SU-DHL-6 (cell line): Measurements from ENCODE around the gene THEM4.

Source experiments
- H2AFZ ChIP-seq: fragments of 200-600 bp; sonication (generic); 2 replicates; pipeline ENCODE4 v1.6.1; 2014; ENCODE audit warnings: low read depth, mild to moderate bottlenecking, moderate library complexity, mixed read lengths, antibody characterized with exemption, low read length; ENCODE audit not compliant: severe bottlenecking
- H3F3A ChIP-seq: fragments of 200-600 bp; shearing (Covaris generic); 2 replicates; pipeline ENCODE4 v1.6.0; 2016; ENCODE audit warnings: antibody characterized with exemption, mild to moderate bottlenecking; ENCODE audit not compliant: insufficient read depth
- H3K27ac ChIP-seq: fragments of 200-600 bp; sonication (generic); 2 replicates; pipeline ENCODE4 v1.5.1; 2016; ENCODE audit warnings: low read depth, mild to moderate bottlenecking, low read length, moderate library complexity, mixed read lengths
- H3K27me3 ChIP-seq: fragments of 200-600 bp; sonication (generic), shearing (Covaris generic); 2 replicates; pipeline ENCODE4 v1.6.0; 2014; ENCODE audit warnings: mild to moderate bottlenecking, low read length
- H3K36me3 ChIP-seq: fragments of 200-600 bp; sonication (generic); 2 replicates; pipeline ENCODE4 v1.6.1; 2014; ENCODE audit warnings: mild to moderate bottlenecking, low read length, mixed read lengths
- H3K4me2 ChIP-seq: fragments of 300-600, 200-600 bp; shearing (Covaris generic), sonication (generic); 2 replicates; pipeline ENCODE4 v1.6.0; 2014; ENCODE audit warnings: low read length, low read depth, mild to moderate bottlenecking; ENCODE audit not compliant: poor library complexity, severe bottlenecking
- H3K4me3 ChIP-seq: fragments of 200-600 bp; sonication (generic); 2 replicates; pipeline ENCODE4 v1.5.1; 2014; ENCODE audit warnings: antibody characterized with exemption, low read length, mild to moderate bottlenecking, mixed read lengths; ENCODE audit not compliant: insufficient read depth, poor library complexity, severe bottlenecking
- H3K79me2 ChIP-seq: fragments of 200-600 bp; sonication (generic); 2 replicates; pipeline ENCODE4 v1.6.1; 2014; ENCODE audit warnings: mild to moderate bottlenecking, low read length, moderate library complexity; ENCODE audit not compliant: insufficient read depth
- H3K9ac ChIP-seq: fragments of 200-600 bp; sonication (generic); 2 replicates; pipeline ENCODE4 v1.7.0; 2014; ENCODE audit warnings: mild to moderate bottlenecking, low read length
- H3K9me2 ChIP-seq: fragments of 200-600 bp; sonication (generic); replicated peaks from 2 replicates; pipeline ENCODE4 v1.6.1; 2014; ENCODE audit warnings: low read length; ENCODE audit not compliant: insufficient read depth
- H3K9me3 ChIP-seq: fragments of 200-600 bp; sonication (generic); 2 replicates; pipeline ENCODE4 v1.6.1; 2014; ENCODE audit warnings: low read length, mixed read lengths; ENCODE audit not compliant: insufficient read depth
- H4K20me1 ChIP-seq: fragments of 200-600 bp; sonication (generic); 2 replicates; pipeline ENCODE4 v1.6.1; 2014; ENCODE audit warnings: low read depth, mild to moderate bottlenecking, antibody characterized with exemption, low read length, moderate library complexity, mixed read lengths
- CTCF ChIP-seq: fragments of 200-600 bp; sonication (generic); IDR thresholded peaks from one replicate; pipeline ENCODE4 v1.5.1; 2017; ENCODE audit warnings: antibody characterized with exemption, mild to moderate bottlenecking, low read length, moderate library complexity; ENCODE audit not compliant: insufficient read depth, poor library complexity, severe bottlenecking
- EZH2phosphoT487 ChIP-seq: fragments of 200-600 bp; sonication (generic), shearing (Covaris generic); conservative IDR thresholded peaks from 2 replicates; pipeline ENCODE4 v1.6.1; 2018; ENCODE audit warnings: mild to moderate bottlenecking, antibody characterized with exemption, low read length, moderate library complexity, mixed read lengths

THEM4 gene

GRCh38 chr1:151920149-151920548 lies 10.8 kb upstream of the THEM4 start:
- TF ChIP-seq EZH2phosphoT487 (no peak), CTCF (no peak)
- H3F3A ChIP-seq = peaks cover 15% of the 10 kb centered on the region
- H3K27me3 ChIP-seq = no peaks in the 10 kb centered on the region
- H2AFZ ChIP-seq = peak overlapping the region; percentile 88
- H4K20me1 ChIP-seq = no peaks in the 10 kb centered on the region
- peak overlapping the region; percentile 47 for H3K4me2 ChIP-seq
- no peaks in the 10 kb centered on the region for H3K36me3 ChIP-seq
- peak overlapping the region; percentile 87 for H3K27ac ChIP-seq
- H3K4me3 ChIP-seq = no peak overlapping the region
- no peaks in the 10 kb centered on the region for H3K9me3 ChIP-seq
- peak overlapping the region; percentile 17; the same call in 1 of the 2 replicates for H3K9ac ChIP-seq
- H3K9me2 ChIP-seq = no peaks in the 10 kb centered on the region
- H3K79me2 ChIP-seq = no peaks in the 10 kb centered on the region

GRCh38 chr1:151918819-151919610 lies 9.7 kb upstream of the THEM4 start:
- H3K9me2 ChIP-seq = no peaks in the 10 kb centered on the region
- H4K20me1 ChIP-seq = no peaks in the 10 kb centered on the region
- H3K4me3 ChIP-seq = no peak overlapping the region
- H3K27ac ChIP-seq = no peak overlapping the region
- peaks cover 15% of the 10 kb centered on the region for H3F3A ChIP-seq
- TF ChIP-seq EZH2phosphoT487 (no peak), CTCF (no peak)
- H3K4me2 ChIP-seq = no peak overlapping the region
- H3K27me3 ChIP-seq = no peaks in the 10 kb centered on the region
- no peak overlapping the region for H2AFZ ChIP-seq
- H3K79me2 ChIP-seq = no peaks in the 10 kb centered on the region
- no peaks in the 10 kb centered on the region for H3K9me3 ChIP-seq
- no peaks in the 10 kb centered on the region for H3K36me3 ChIP-seq
- no peak overlapping the region for H3K9ac ChIP-seq

- Histone ChIP-seq H3K9ac (no peak overlapping the region), H3F3A (peaks cover 15% of the 10 kb centered on the region), H3K4me3 (no peak overlapping the region), H3K9me2 (no peaks in the 10 kb centered on the region), H3K79me2 (no peaks in the 10 kb centered on the region), H3K9me3 (no peaks in the 10 kb centered on the region), H3K27me3 (no peaks in the 10 kb centered on the region), H3K4me2 (no peak overlapping the region), H3K36me3 (no peaks in the 10 kb centered on the region), H4K20me1 (no peaks in the 10 kb centered on the region), H3K27ac (no peak overlapping the region), H2AFZ (no peak overlapping the region)
- TF ChIP-seq EZH2phosphoT487 = no peak
- no peak for TF ChIP-seq CTCF
These were observed 8.8 kb upstream of the THEM4 start for GRCh38 chr1:151918156-151918555.
